HG03432 (cell line): ENCODE results near the gene ASGR2.
"Not testable (repeated sequence)": the region's sequence is repeated elsewhere in the genome, so short reads cannot be mapped to it uniquely, and the experiment has no call there.

ENCODE experiments used
- ATAC-seq: cut with Tn5 transposase; IDR thresholded peaks from one replicate; pipeline ENCODE4 v1.9.1; 2021; ENCODE audit warnings: mild to moderate bottlenecking, moderate library complexity; ENCODE audit not compliant: unreplicated experiment

The ASGR2 gene

DNA sequence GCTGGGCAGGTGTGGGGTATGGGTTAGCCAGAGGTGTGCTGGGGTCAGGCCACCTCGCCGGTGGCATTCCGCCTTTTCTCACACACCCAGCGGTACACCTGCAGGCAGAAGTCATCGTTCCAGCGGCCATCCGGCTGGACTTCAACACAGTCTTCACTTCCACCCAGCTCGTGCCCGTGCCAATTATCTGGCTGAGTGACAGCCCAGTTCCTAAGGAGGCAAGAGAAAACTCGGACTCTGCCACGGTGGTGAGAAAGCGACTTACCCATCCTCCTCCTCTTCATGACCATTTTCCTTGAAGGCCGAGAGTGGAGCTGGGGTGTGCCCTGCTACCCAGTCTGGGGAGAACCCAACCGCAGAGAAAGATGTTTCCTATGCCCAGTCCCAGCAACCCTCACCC lies 13.1 kb downstream of the ASGR2 start:
- ATAC-seq: no peak

DNA sequence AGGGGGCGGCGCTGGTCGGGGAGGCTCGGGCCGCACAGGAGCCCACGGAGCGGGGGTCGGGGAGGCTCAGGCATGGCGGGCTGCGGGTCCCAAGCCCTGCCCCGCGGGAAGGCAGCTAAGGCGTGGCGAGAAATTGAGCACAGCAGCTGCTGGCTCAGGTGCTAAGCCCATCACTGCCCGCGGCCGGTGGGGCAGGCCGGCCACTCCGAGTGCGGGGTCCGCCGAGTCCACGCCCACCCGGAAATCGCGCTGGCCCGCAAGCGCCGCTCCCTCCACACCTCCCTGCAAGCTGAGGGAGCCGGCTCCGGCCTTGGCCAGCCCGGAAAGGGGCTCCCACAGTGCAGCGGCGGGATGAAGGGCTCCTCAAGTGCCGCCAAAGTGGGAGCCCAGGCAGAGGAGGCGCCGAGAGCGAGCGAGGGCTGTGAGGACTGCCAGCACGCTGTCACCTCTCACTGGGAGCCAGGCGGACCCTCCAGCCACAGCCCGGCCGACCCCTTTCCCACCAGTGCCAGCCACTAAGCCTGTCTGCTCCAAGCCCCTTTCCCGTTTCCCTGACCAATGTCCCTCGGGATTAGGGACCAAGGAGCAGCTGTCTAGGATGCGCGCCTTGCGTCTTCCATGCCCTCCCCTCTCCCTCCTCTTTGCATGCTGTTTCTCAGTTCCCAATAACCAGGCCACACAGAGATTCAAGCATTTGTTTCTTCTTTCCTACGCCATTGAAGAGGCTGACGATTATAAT lies 13.8 kb downstream of the ASGR2 start:
- ATAC-seq: not testable (repeated sequence)

DNA sequence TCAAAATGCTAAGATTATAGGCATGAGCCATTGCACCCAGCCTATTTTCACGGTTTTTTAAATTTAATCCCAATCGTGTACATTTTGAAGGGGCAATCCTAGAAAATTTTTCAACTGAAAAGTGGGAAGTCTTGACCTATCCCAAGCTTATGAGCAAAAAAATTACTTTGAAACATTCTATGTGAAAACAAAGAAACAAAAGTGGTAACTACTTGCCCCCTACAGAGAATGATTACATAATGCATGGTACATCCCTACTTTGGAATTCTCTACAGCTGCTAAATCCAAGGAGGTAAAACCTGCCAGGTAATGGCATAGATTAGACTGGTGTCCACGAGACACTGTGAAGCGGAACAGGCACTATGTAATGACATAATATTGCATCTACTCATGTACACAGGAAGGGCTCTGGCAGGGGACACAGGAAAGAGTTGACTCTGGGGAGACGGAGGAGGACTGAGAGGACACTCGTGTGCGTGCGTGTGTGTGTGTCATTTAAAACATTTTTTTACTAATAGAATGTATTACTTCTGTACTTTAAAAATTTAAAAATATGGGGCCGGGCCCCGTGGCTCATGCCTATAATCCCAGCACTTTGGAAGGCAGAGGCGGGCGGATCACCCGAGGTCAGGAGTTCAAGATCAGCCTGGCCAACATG lies 15.7 kb downstream of the ASGR2 start:
- ATAC-seq: no peak

DNA sequence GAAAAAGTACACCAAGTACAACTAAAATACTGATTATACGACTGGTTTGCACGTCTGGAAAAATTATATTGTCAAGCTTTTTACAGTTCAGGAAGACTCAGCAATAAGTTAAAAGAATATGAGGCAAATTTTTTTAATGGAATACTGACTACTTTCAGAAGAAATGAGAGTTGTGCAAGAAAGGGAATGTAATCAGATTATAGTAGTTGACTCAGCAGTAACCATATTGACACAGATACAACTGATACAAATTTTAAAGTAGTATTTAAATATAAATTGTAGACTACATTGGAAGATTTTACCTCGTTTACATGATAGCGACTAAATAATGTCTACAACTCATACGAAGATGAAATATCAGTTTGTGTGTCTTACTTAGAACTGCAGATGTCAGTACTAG lies 16.7 kb downstream of the ASGR2 start:
- no peak for ATAC-seq

DNA sequence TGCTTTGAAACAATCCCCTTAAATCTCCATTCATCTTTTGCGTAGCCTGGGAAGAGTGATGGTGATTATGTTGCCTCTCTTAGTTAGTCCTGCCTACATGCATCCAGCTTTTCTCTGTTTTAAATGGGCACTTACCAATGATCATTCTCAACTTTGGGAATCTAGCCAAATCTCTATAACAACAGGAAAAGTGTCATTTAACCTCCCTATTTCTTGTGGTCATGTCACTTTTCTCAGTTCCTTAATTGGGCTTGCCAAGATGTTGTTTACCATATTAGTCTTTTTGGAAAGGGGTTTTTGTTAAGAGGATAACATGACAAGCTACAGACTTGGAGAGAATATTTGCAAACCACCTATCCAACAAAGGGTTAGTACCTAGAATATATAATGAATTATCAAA lies 19.0 kb downstream of the ASGR2 start:
- no peak for ATAC-seq

DNA sequence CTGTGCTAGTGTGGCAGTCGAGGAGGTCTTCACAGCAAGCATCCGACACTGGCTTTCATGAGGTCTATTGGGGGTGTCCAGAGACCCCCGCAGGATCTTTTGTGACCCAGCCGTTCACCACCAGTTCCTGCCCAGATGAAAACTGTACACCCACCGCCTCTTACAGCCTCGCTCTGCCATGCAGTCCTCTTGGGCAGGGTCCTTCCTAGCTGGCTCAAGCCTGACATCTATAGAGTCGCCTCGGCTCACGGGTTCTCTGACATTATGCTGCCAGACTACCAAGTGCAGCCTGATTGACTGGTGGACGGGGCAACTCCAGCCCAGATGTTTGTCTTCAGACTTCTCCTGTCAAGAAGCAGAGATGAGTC lies 20.0 kb downstream of the ASGR2 start:
- no peak for ATAC-seq

DNA sequence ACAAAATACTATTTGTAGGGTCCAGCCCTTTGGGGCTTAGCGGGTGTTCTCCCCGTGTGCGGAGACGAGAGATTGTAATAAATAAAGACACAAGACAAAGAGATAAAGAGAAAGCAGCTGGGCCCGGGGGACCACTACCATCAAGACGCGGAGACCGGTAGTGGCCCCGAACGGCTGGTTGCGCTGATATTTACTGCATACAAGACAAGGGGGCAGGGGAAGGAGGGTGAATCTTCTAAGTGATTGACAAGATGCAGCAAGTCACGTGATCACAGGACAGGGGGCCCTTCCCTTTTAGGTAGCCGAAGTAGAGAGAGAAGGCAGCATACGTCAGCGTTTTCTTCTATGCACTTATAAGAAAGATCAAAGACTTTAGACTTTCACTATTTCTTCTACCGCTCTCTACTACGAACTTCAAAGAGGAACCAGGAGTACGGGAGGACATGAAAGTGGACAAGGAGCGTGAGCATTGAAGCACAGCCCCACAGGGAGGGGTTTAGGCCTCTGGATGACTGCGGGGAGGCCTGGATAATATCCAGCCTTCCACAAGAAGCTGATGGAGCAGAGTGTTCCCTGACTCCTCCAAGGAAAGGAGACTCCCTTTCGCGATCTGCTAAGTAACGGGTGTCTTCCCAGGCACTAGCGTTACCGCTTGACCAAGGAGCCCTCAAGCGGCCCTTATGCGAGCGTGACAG lies 23.2 kb downstream of the ASGR2 start:
- not testable (repeated sequence) for ATAC-seq

DNA sequence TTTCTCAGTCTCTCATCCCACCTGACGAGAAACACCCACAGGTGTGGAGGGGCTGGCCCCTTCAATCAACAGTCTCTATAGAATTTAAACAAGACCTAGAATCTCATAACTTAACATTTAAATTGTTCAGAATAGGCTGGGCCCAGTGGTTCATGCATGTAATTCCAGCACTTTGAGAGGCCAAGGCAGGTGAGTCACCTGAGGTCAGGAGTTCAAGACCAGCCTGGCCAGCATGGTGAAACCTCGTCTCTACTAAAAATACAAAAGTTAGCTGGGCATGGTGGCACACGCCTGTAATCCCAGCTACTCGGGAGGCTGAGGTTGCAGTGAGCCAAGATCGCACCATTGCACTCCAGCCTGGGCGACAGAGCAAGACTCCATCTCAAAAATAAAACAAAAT lies 25.1 kb downstream of the ASGR2 start:
- not testable (repeated sequence) for ATAC-seq

DNA sequence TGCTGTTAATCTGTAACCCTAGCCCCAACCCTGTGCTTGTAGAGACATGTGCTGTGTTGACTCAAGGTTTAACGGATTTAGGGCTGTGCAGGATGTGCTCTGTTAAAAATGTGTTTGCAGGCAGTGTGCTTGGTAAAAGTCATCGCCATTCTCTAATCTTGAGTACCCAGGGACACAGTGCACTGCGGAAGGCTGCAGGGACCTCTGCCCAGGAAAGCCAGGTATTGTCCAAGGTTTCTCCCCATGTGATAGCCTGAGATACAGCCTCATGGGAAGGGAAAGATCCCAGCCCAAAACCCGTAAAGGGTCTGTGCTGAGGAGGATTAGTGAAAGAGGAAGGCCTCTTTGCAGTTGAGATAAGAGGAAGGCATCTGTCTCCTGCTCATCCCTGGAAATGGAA lies 26.2 kb downstream of the ASGR2 start:
- not testable (repeated sequence) for ATAC-seq

DNA sequence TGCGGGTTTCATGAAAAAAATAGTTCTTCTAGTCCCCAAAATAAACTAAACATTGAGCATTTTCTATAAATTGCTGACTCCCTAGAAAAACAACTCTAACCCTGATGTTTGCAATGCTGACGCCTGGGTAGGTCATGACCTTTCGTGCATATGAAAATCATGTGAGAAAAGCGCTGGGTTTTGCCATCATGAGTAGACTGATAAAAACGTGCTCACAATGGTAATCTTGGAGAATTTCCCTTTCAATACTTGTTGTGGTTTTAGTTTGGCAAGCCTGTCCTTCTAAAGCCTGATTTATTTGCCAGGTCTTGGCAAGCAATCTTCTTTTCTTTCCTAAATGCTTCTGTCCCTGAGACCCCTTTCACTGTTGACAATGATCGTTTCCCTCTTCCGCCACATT lies 30.5 kb downstream of the ASGR2 start:
- ATAC-seq: no peak

DNA sequence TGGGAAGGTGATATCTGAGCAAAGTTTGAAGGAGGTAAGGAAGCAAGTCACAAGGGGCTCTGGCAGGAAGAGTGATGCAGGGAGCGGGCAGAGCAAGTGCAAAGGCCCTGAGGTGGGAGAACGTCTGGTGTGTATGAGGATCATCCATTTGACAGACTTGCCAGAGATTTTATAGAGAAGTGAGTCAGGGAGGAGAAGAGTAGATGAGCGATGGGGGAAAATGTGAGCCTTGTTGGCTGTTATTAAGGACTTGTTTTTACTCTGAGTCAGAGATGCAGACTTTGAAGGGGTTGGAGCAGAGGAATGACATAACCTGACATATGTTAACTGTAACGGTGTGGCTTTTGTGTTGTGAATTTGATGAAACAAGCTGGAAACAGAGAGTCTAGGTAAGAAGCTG lies 31.0 kb downstream of the ASGR2 start:
- ATAC-seq: no peak

DNA sequence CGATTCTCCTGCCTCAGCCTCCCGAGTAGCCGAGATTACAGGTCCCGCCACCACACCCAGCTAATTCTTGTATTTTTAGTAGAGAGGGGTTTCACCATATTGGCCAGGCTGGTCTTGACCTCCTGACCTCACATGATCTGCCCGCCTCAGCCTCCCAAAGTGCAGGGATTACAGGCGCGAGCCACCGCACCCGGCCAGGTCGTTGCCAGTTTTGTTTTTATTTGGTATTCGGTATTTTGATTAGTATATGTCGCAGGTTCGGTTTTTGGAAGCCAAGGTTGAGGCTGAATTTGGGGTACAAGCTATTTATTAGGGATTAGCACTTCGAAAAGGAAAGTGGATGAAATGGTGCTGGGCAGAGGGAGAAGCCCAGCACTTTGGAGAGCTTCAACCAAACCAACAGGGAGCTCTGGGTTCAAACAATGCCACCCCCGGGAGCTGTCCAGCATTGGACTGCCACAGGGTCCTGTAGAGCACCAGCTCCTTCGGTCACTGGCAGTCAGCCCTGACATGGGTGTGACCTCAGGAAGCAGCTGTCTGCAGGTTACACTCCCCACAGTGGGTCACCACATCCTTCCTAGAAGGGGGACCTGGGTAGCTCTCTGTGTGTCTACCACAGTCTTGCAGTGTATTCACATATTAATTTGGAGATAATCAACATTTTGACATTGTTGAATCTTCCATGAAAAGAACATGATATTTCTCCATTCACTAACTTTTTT lies 33.1 kb downstream of the ASGR2 start:
- ATAC-seq: no peak

DNA sequence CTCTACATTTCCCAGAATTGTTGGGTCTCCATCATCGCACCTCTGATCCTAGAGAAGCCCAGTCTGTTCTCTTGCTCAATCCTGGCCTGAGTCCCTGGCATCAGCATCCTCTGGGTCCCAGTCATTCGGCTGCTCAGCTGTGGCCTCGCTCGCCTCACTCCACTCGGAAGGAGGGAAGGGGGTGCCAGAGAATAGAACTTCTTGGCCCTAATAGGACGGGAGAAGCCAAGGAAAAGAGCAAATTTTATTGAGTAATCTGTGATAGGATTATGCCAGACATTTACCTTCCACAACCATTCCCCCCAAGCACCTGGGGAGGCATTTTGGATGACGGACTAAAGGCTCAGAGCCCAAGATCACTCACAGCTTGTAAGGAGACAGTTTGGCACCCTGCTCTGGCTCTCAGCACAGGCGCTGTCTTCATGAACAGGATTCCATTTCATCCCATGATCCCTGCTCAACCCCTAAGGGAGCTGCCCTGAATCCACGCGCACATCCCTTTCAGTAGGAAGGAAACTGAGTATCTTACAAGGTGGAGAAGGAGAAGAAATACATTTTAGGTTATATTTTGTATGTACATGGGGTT lies 34.1 kb downstream of the ASGR2 start:
- ATAC-seq: no peak

DNA sequence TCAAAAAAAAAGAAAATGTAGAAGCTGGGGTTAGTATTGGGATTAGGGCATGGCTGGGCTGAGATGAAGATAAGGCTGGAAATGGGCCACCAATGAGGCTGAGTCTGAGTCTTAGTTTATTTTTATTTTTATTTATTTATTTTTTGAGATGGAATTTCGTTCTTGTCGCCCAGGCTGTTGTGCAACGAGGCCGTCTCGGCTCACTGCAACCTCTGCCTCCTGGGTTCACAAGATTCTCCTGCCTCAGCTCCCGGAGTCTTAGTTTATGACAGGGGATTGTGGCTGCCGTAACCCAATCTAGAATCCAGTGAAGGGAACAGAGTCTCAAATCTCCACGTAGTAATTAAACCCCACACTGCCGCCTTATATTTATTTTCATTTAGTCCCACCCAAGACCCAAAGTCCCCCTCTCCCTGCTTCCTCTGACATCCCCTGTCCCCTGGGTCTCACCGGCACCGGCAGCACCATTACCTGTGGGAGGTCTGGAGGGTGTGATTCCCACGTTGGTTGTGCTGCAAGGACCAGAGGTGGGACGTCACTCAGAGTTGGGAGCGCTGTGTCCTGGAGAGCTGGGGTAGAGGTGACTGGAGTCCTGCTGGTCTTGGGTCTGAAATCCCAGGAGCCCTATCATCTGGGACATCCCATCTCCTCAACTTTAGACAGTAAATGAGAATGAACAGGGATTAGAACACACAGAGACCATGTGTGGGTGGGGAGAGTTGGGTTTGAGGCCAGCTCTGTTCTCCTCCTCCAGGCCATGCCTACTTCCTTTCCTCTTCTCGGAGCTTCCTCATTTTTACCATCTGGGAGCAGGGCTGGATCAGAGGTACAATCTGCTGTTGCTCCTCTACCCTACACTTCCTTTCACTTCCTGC lies 34.8 kb downstream of the ASGR2 start, which contains the start of gene CLEC10A:
Gene CLEC10A, minus strand, starts transcription at position 671 of the 875 bp plus-strand sequence. CDS start 1,439 bp downstream, outside the sequence.
- ATAC-seq: no peak

DNA sequence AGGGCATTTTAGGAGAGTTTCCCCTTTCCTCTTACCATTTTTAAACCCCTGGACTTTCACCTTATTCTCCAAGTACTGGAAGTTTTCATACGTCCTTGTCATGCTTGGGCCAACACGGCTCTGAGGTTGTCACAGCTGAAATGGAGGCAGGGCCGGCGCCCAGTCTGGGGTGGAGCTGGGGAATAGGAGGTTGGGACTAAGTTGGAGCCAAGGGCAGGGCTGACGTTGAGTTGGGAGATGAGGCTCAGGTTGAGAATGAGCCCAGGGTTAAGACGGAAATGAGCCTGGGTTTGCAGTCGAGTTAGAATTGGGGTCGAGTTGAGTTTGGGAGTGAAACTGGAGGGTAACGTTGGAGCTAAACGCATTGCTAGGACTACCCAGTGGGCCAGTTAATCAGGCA lies 35.9 kb downstream of the ASGR2 start:
- ATAC-seq: no peak

DNA sequence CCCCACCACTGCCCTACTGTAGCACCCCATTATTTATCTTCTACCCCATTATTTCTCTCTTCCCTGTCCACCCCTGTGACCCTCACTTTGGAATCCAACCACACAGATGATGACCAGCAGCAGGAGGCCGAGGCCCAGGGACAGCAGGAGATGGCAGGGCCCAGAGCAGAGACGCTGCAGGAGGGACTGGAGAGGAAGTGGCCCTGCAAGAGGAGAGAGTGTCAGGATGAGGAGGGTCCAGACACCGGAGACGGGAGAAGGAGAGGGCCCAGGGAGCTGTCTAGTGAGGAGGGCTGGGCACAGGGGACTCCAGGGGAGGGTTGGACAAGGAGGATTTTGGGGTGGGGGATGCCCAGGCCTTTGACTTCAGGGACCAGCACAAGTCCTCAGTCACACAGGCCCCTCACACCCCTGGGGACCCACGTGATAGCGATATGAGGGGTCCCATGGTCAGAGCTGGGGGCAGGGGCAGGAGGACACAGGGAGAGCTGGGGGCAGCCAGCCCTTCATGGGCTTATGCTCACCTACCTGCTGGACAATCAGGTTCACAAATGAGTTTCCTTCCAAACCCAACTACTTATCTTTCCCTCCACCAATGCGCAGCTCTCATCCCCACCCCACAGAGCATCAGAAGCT lies 36.6 kb downstream of the ASGR2 start:
- no peak for ATAC-seq

DNA sequence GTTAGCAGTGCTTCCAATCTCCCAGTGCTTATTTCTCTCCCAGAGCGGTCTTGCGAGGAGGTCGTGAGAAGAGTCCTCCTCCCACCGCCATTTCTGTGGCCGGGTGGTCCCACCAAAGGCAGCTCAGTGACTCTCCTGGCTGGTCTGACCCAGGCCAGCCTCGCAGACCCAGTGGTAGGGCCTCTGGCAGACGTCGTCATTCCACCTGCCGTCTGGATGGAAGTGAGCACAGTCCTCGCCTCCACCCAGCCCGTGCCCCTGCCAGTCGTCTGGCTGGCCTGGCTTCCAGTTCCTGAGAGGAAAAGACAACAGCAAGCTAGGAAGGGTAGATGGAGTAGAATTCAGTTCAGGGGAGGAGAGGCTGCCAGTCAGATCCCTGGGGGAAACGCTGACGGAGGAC lies 39.7 kb downstream of the ASGR2 start:
- no peak for ATAC-seq

DNA sequence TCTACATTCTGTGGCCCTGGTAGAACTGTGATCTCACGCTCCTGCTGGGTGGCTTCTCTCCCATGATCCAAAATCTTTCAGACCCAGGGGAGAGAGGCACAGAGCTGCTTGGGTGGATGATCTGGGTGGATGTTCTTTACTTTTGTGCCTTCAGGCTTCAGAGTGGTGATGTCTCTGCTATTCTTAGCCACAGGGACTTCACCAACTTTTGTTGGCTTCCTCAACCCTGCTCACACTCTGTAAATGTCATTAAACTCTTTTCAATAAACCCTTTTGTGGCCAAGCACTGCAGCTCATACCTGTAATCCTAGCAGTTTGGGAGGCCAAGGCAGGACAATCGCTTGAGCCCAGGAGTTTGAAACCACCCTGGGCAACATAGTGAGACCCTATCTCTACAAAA lies 42.2 kb downstream of the ASGR2 start:
- no peak for ATAC-seq

DNA sequence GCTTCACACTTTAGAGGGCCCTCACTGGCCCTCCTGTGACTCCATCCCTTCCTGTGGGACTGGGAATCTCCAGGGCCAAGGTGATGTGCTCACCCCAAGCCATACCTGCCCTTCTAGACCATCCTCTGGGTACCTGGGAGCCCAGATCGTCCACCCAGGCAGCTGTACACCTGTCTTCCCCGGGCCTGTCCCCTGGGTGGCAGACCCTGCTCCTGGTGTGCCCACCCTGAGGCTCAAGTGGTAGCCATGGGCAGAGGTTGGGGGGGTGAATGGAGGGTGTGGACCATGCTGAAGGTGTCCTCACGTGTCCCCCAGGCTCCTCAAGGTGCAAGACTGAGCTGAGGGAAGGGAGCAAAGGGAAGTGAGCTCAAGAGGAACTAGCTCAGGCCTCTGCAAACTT lies 43.9 kb downstream of the ASGR2 start:
- ATAC-seq: no peak

DNA sequence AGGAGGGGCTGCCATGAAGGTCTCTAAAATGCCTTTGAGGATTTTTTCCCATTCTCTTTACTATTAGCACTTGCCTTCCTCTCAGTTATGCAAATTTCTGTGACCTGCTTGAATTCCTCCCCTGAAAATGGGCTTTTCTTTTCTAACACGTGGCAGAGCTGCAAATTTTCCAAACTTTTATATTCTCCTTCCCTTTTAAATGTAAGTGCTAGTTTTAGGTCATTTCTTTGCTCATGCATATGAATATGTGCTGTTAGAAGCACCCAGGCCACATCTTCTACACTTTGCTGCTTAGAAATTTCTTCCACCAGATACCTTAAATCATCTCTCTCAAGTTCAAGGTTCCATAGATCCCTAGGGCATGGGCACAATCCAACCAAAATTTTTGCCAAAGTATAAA lies 46.4 kb downstream of the ASGR2 start:
- ATAC-seq: no peak
